Skeletal muscle satellite cell (primary cell): ENCODE data around the gene BMPR1B.
A peak's percentile ranks its signal among the peaks of the same experiment; 100 is the strongest.
"Not testable (repeated sequence)": the region's sequence is repeated elsewhere in the genome, so short reads cannot be mapped to it uniquely, and the experiment has no call there.

ENCODE experiments used
- H3K27me3 ChIP-seq: 2 replicates; pipeline ENCODE4 v1.7.0; 2013; ENCODE audit warnings: low read length; ENCODE audit not compliant: control insufficient read depth, insufficient read depth
- H3K36me3 ChIP-seq: 2 replicates; pipeline ENCODE4 v1.7.0; 2013; ENCODE audit warnings: mild to moderate bottlenecking, control low read depth, low read length; ENCODE audit not compliant: insufficient read depth
- H3K4me1 ChIP-seq: 2 replicates; pipeline ENCODE4 v1.7.0; 2013; ENCODE audit warnings: low read length; ENCODE audit not compliant: control insufficient read depth, insufficient read depth
- H3K4me2 ChIP-seq: 2 replicates; pipeline ENCODE4 v1.7.0; 2013; ENCODE audit warnings: mild to moderate bottlenecking, low read length
- H3K4me3 ChIP-seq: 2 replicates; pipeline ENCODE4 v1.7.0; 2013; ENCODE audit warnings: low read length
- H3K9ac ChIP-seq: 2 replicates; pipeline ENCODE4 v1.7.0; 2013; ENCODE audit warnings: mild to moderate bottlenecking, low read depth, low read length, moderate library complexity
- H3K9me3 ChIP-seq: replicated peaks from 2 replicates; pipeline ENCODE4 v1.7.0; 2013; ENCODE audit warnings: mild to moderate bottlenecking, control low read depth, low read length

BMPR1B gene

GRCh38 chr4:95048296-95048695 is 290.5 kb downstream of the BMPR1B start:
- peaks cover 9% of the 10 kb centered on the region for H3K4me1 ChIP-seq
- no peaks in the 10 kb centered on the region for H3K27me3 ChIP-seq
- H3K9me3 ChIP-seq: no peaks in the 10 kb centered on the region
- no peak overlapping the region for H3K4me2 ChIP-seq
- H3K4me3 ChIP-seq: no peak overlapping the region
- no peak overlapping the region for H3K9ac ChIP-seq
- no peaks in the 10 kb centered on the region for H3K36me3 ChIP-seq

- Histone ChIP-seq H3K27me3 (no peaks in the 10 kb centered on the region), H3K9ac (no peak overlapping the region), H3K4me3 (no peak overlapping the region), H3K4me1 (peaks cover 9% of the 10 kb centered on the region), H3K4me2 (no peak overlapping the region), H3K9me3 (no peaks in the 10 kb centered on the region), H3K36me3 (no peaks in the 10 kb centered on the region)
Measured at GRCh38 chr4:95049551-95050233, 291.9 kb downstream of the BMPR1B start.

GRCh38 chr4:95050980-95051701 is 293.4 kb downstream of the BMPR1B start:
- Histone ChIP-seq H3K4me2 (peak overlapping the region; percentile 80), H3K9me3 (no peaks in the 10 kb centered on the region), H3K36me3 (no peaks in the 10 kb centered on the region), H3K4me3 (peak overlapping the region; percentile 61), H3K27me3 (no peaks in the 10 kb centered on the region), H3K9ac (peak overlapping the region; percentile 30), H3K4me1 (peaks cover 9% of the 10 kb centered on the region)

GRCh38 chr4:95051702-95052020 is 293.9 kb downstream of the BMPR1B start:
- Histone ChIP-seq H3K36me3 (no peaks in the 10 kb centered on the region), H3K9me3 (no peaks in the 10 kb centered on the region), H3K4me2 (peak overlapping the region; percentile 80), H3K4me1 (peaks cover 9% of the 10 kb centered on the region), H3K27me3 (no peaks in the 10 kb centered on the region), H3K4me3 (peak overlapping the region; percentile 61), H3K9ac (peak overlapping the region; percentile 30)

GRCh38 chr4:95058991-95059390 is 301.2 kb downstream of the BMPR1B start:
- H3K9ac ChIP-seq: no peak overlapping the region
- H3K36me3 ChIP-seq: no peaks in the 10 kb centered on the region
- no peaks in the 10 kb centered on the region for H3K27me3 ChIP-seq
- no peak overlapping the region for H3K4me3 ChIP-seq
- no peaks in the 10 kb centered on the region for H3K9me3 ChIP-seq
- H3K4me1 ChIP-seq: peaks cover 15% of the 10 kb centered on the region
- H3K4me2 ChIP-seq: no peak overlapping the region

GRCh38 chr4:95059663-95060062 is 301.9 kb downstream of the BMPR1B start:
- peaks cover 15% of the 10 kb centered on the region for H3K4me1 ChIP-seq
- no peaks in the 10 kb centered on the region for H3K36me3 ChIP-seq
- no peak overlapping the region for H3K4me3 ChIP-seq
- H3K4me2 ChIP-seq: no peak overlapping the region
- H3K27me3 ChIP-seq: no peaks in the 10 kb centered on the region
- H3K9me3 ChIP-seq: no peaks in the 10 kb centered on the region
- no peak overlapping the region for H3K9ac ChIP-seq

- Histone ChIP-seq H3K9me3 (no peaks in the 10 kb centered on the region), H3K4me2 (no peak overlapping the region), H3K4me1 (peaks cover 15% of the 10 kb centered on the region), H3K9ac (no peak overlapping the region), H3K27me3 (no peaks in the 10 kb centered on the region), H3K36me3 (no peaks in the 10 kb centered on the region), H3K4me3 (no peak overlapping the region)
Measured at GRCh38 chr4:95061220-95061619, 303.5 kb downstream of the BMPR1B start.

GRCh38 chr4:95061801-95062200 is 304.0 kb downstream of the BMPR1B start:
- not testable (repeated sequence) for H3K27me3 ChIP-seq, H3K4me3 ChIP-seq, H3K9ac ChIP-seq, H3K9me3 ChIP-seq, H3K4me2 ChIP-seq, H3K36me3 ChIP-seq
- peaks cover 15% of the 10 kb centered on the region for H3K4me1 ChIP-seq

- H3K27me3 ChIP-seq: no peaks in the 10 kb centered on the region
- H3K9ac ChIP-seq: no peak overlapping the region
- peaks cover 7% of the 10 kb centered on the region for H3K4me1 ChIP-seq
Measured at GRCh38 chr4:95066050-95066449, 308.3 kb downstream of the BMPR1B start.

GRCh38 chr4:95068401-95068800 is 310.6 kb downstream of the BMPR1B start:
- Histone ChIP-seq H3K36me3 (no peaks in the 10 kb centered on the region), H3K4me2 (no peak overlapping the region), H3K4me3 (no peak overlapping the region), H3K9ac (no peak overlapping the region), H3K4me1 (no peaks in the 10 kb centered on the region), H3K9me3 (no peaks in the 10 kb centered on the region), H3K27me3 (no peaks in the 10 kb centered on the region)

More at GRCh38 chr4:95066050-95066449, 308.3 kb downstream of the BMPR1B start:
- H3K4me2 ChIP-seq: no peak overlapping the region
- H3K4me3 ChIP-seq: no peak overlapping the region
- no peaks in the 10 kb centered on the region for H3K9me3 ChIP-seq
- H3K36me3 ChIP-seq: no peaks in the 10 kb centered on the region

GRCh38 chr4:95068818-95069478 is 311.2 kb downstream of the BMPR1B start:
- Histone ChIP-seq H3K36me3 (no peaks in the 10 kb centered on the region), H3K27me3 (no peaks in the 10 kb centered on the region)

More at GRCh38 chr4:95068818-95069478, 311.2 kb downstream of the BMPR1B start:
- H3K9me3 ChIP-seq: no peaks in the 10 kb centered on the region
- no peak overlapping the region for H3K9ac ChIP-seq
- H3K4me1 ChIP-seq: no peaks in the 10 kb centered on the region
- H3K4me2 ChIP-seq: no peak overlapping the region
- no peak overlapping the region for H3K4me3 ChIP-seq
